Heart right ventricle (tissue), 16 donors: Measurements from ENCODE around the gene SLIT1. TPM values are rescaled to one million over a fixed set of nuclear protein-coding genes. Genes with fewer than 3 reads are reported as not detected.

Source experiments
- ATAC-seq, 8 donors: fragments of 200-7000 bp; cut with Tn5 transposase; one replicate each; pipeline ENCODE4 v1.9.1; 2020; ENCODE audit warnings: mild to moderate bottlenecking in 8 of 8, moderate library complexity in 8 of 8, moderate number of reproducible peaks in 1 of 8
- DNase-seq, 2 donors: peaks; one replicate each; pipeline ENCODE4 v3.0.0-alpha.2; 2020
- H3K27ac ChIP-seq, 10 donors: fragments of 200-600 bp; sonication (generic) in 2 of 10; one replicate each; pipeline versions ENCODE4 v1.5.0 to v1.8.0; 2020 to 2022; ENCODE audit warnings: mild to moderate bottlenecking in 3 of 10
- H3K27me3 ChIP-seq, 7 donors: fragments of 200-600 bp; one replicate each; pipeline ENCODE4 v1.8.0; 2021 to 2022; ENCODE audit warnings: mild to moderate bottlenecking in 2 of 7
- H3K36me3 ChIP-seq, 9 donors: fragments of 200-600 bp; sonication (generic) in 1 of 9; one replicate each; pipeline versions ENCODE4 v1.5.0 to v1.8.0; 2020 to 2022; ENCODE audit warnings: mild to moderate bottlenecking in 2 of 9
- H3K4me1 ChIP-seq, 9 donors: fragments of 200-600 bp; sonication (generic) in 1 of 9; one replicate each; pipeline versions ENCODE4 v1.5.0 to v1.8.0; 2020 to 2022; ENCODE audit warnings: mild to moderate bottlenecking in 4 of 9
- H3K4me3 ChIP-seq, 10 donors: fragments of 200-600 bp; sonication (generic) in 2 of 10; one replicate each; pipeline versions ENCODE4 v1.5.0 to v1.8.0; 2020 to 2022; ENCODE audit warnings: mild to moderate bottlenecking in 7 of 10, moderate library complexity in 2 of 10
- H3K9me3 ChIP-seq, 11 donors: fragments of 200-600 bp in 10 of 11; sonication (generic) in 2 of 11; one replicate each; pipeline versions ENCODE4 v1.5.0 to v1.8.0; 2013 to 2022; ENCODE audit warnings: mild to moderate bottlenecking in 2 of 11, control low read depth in 1 of 11, moderate library complexity in 1 of 11
- CTCF ChIP-seq, 9 donors: fragments of 200-600 bp; sonication (generic) in 2 of 9; IDR thresholded peaks; one replicate each; pipeline versions ENCODE4 v1.5.0 to v1.8.0; 2021 to 2022; ENCODE audit warnings: antibody characterized with exemption in 9 of 9, mild to moderate bottlenecking in 5 of 9, moderate library complexity in 1 of 9
- WGBS, 2 donors: extraction: QIAGEN DNeasy Blood & Tissue Kit; methylation state at CpG; one replicate each; pipeline ENCODE4 v1.1.7; 2013; ENCODE audit warnings: inconsistent platforms in 1 of 2; 5-methylcytosine and 5-hydroxymethylcytosine counted together
- intact Hi-C, 10 donors: fragments of 100-400 bp; cut with DNase I; formaldehyde crosslinking; loops; one replicate each; pipeline versions ENCODE4 v1.11.1 to v1.14.2; 2022
- polyA plus RNA-seq, 2 donors: library from polyadenylated mRNA; stranded (reverse); fragments of 200-250 nt; gene quantifications; one replicate each; pipeline ENCODE4 v1.2.3, GENCODE V29; 2013
- total RNA-seq, 10 donors: library from RNA; stranded (reverse); fragmentation: NEBNext Ultra II Directional in 3 of 10; extraction: Animal tissue kit (Norgen Biotek cat#: 25700) in 3 of 10; gene quantifications; one replicate each; pipeline versions ENCODE4 v1.2.1 to v1.2.4, GENCODE V29; 2021 to 2023
- donor health status: Arrhythmogenic right ventricular cardiomyopathy.
- donor health status: ischemic (EF 13 %, LVEDD 7.1; RV severe dilation, severe dysfunction).
- donor health status: healthy with polysubstance abuse.
- donor health status: DM: no; HTN: yes; CAD: no.
- donor health status: DM: no; HTN: no; CAD: no.
- donor health status: ischemic (EF 25% LVEDD 6.9; RV normal size, moderate dysfunction).
- donor health status: ischemic (EF 25% LVEDD 5.7; RV mildly dilated, moderate dysfunction).
- donor health status: healthy.
- donor health status: DM: yes; HTN: yes; CAD: no.
- donor health status: Ischemic cardiomyopathy.
- donor health status: ischemic (EF 35%, LVEDD 5.7; RV mildly dilated, moderate dysfunction).
- donor health status: nonischemic (EF 11% LVEDD 7.7; RV severe dilation, severe dysfunction).
- donor health status: DM: yes; HTN: yes; CAD: no.
- donor health status: PGD.
- donor health status: ischemic (EF 29% LVEDD 5.4; RV normal size, mild dysfunction).
- donor health status: nonischemic (EF 23%, LVEDD 6.1; RV moderate dilation, normal function).

SLIT1 gene
- total and polyA plus RNA-seq, 12 donors = 0.04 to 0.31 (median 0.13) TPM; not detected in 1

GRCh38 chr10:97150013-97150595 lies 35.7 kb downstream of the SLIT1 start:
- no peak for DNase-seq
- Histone ChIP-seq H3K4me3 (no peak overlapping the region), H3K9me3 (no peaks in the 10 kb centered on the region), H3K27ac (no peak overlapping the region), H3K27me3 (peaks cover 0 to 21% (median 0%) of the 10 kb centered on the region in 7 donors), H3K36me3 (no peaks in the 10 kb centered on the region), H3K4me1 (no peaks in the 10 kb centered on the region)
- intact Hi-C loops = no loop called here
- 24 to 30% methylated on average over 10 of the region's 10 CpGs for WGBS, 2 donors
- ATAC-seq = no peak
- no peak for TF ChIP-seq CTCF (IDR thresholded peaks at IDR 0.05)

DNA sequence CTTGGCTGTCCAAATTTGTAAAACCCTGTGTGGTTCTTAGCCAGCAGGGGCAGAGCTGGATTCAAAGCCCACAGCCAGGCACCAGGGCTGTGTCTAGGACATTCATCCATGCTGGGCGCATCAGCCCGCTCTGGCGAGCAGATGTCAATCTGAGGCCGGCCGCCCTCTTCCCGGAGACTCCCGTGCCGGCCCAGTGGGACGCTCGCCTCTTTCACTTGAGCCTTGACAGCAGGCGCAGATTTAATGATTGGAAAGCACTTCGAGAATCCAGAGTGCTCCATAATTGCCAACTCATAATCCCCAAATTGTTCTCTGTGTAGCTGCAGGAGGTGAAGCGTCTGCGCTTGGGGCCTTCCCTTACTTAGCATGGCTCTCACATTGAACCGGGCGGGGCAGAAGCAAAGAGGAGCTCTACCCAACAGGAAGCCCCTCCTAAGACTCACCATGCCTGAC lies 36.7 kb downstream of the SLIT1 start:
- no peak for TF ChIP-seq CTCF (IDR thresholded peaks at IDR 0.05)

DNA sequence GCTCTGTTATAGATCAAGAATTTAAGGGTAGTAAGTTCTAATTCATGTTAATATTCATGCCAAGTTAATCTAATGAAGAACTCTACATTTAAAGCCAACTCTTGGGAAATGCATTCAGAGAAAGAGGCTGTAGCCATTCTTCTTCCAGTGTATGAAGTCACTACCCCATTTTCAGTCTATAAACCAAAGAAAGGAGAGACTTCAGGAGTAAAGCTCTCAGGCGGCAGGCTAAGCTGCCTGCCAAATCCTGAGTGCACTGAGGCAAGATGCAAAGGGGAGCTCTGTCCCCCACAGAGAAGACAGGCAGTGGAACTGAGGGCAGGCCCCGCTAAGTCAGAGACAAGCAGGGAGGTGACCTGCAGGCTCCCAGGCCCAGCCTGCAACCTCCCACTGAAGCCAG lies 41.5 kb downstream of the SLIT1 start:
- H3K4me3 ChIP-seq = no peak overlapping the region
- no peak overlapping the region for H3K27ac ChIP-seq
- DNase-seq = no peak
- peaks cover 0 to 56% (median 29%) of the 10 kb centered on the region in 7 donors for H3K27me3 ChIP-seq
- intact Hi-C loops = no loop called here
- TF ChIP-seq CTCF (IDR thresholded peaks at IDR 0.05) = no peak
- peaks cover 0 to under 1% (median 0%) of the 10 kb centered on the region in 9 donors for H3K4me1 ChIP-seq
- ATAC-seq = no peak
- no peaks in the 10 kb centered on the region for H3K9me3 ChIP-seq
- 68 to 95% methylated on average over 2 of the region's 2 CpGs for WGBS, 2 donors
- no peaks in the 10 kb centered on the region for H3K36me3 ChIP-seq

More for the DNA sequence above, 36.7 kb downstream of the SLIT1 start:
- Histone ChIP-seq H3K27ac (no peak overlapping the region), H3K4me3 (no peak overlapping the region), H3K9me3 (no peaks in the 10 kb centered on the region), H3K4me1 (no peaks in the 10 kb centered on the region), H3K27me3 (peaks cover 0 to 26% (median 4%) of the 10 kb centered on the region in 7 donors), H3K36me3 (no peaks in the 10 kb centered on the region)
- ATAC-seq = no peak
- DNase-seq = no peak
- WGBS, 2 donors = 86 to 92% methylated on average over 16 of the region's 16 CpGs
- intact Hi-C loops = no loop called here

DNA sequence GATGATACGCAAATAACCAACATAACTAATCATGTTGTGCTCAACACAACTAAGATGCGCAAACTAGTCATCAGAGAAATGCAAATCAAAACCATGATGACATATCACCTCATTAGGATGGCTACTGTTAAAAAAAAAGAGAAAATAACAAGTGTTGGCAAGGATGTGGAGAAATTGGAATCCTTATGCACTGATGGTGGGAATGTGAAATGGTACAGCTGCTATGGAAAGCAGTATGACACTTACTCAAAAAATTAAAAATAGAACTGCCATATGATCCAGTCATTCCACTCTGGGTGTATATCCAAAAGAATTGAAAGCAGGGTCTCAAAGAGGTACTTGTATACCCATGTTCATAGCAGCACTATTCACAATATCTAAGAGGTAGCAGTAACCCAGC lies 42.9 kb downstream of the SLIT1 start:
- ATAC-seq = no peak
- Histone ChIP-seq H3K27ac (no peak overlapping the region), H3K27me3 (peaks cover 0 to 56% (median 29%) of the 10 kb centered on the region in 7 donors), H3K4me3 (no peak overlapping the region), H3K36me3 (no peaks in the 10 kb centered on the region), H3K9me3 (no peaks in the 10 kb centered on the region), H3K4me1 (peaks cover 0 to 13% (median 0%) of the 10 kb centered on the region in 9 donors)
- no peak for DNase-seq
- 92 to 97% methylated on average over 2 of the region's 2 CpGs for WGBS, 2 donors
- no peak for TF ChIP-seq CTCF (IDR thresholded peaks at IDR 0.05)
- intact Hi-C loops = no loop called here
